Lower lobe of right lung (tissue), 2 donors: ENCODE data around the gene BACE1-AS. TPM values are rescaled to one million over a fixed set of nuclear protein-coding genes. Genes with fewer than 3 reads are reported as not detected.
"Not testable (repeated sequence)": the region's sequence is repeated elsewhere in the genome, so short reads cannot be mapped to it uniquely, and the experiment has no call there.

Experiments
- ATAC-seq, 2 donors: fragments of 200-7000 bp; cut with Tn5 transposase; one replicate each; pipeline ENCODE4 v1.9.1; 2020 to 2022; ENCODE audit warnings: mild to moderate bottlenecking in 2 of 2, moderate library complexity in 2 of 2
- DNase-seq: peaks from one replicate; pipeline ENCODE4 v3.0.0-alpha.2; 2020
- H3K27ac ChIP-seq: fragments of 200-600 bp; one replicate; pipeline ENCODE4 v1.8.0; 2022
- H3K27me3 ChIP-seq: fragments of 200-600 bp; one replicate; pipeline ENCODE4 v1.8.0; 2022; ENCODE audit warnings: low read depth
- H3K36me3 ChIP-seq: fragments of 200-600 bp; one replicate; pipeline ENCODE4 v1.8.0; 2022; ENCODE audit warnings: mild to moderate bottlenecking
- H3K4me1 ChIP-seq: fragments of 200-600 bp; one replicate; pipeline ENCODE4 v1.8.0; 2022
- H3K4me3 ChIP-seq: fragments of 200-600 bp; one replicate; pipeline ENCODE4 v1.8.0; 2022; ENCODE audit warnings: mild to moderate bottlenecking
- H3K9me3 ChIP-seq: fragments of 200-600 bp; one replicate; pipeline ENCODE4 v1.8.0; 2022
- CTCF ChIP-seq: fragments of 200-600 bp; IDR thresholded peaks from one replicate; pipeline ENCODE4 v1.8.0; 2022; ENCODE audit warnings: antibody characterized with exemption, mild to moderate bottlenecking
- intact Hi-C: fragments of 100-400 bp; cut with DNase I; formaldehyde crosslinking; loops from one replicate; pipeline ENCODE4 v1.11.0; 2022
- total RNA-seq: library from RNA; stranded (reverse); fragmentation: NEBNext Ultra II Directional; extraction: Animal tissue kit (Norgen Biotek cat#: 25700); gene quantifications from one replicate; pipeline ENCODE4 v1.2.1, GENCODE V29; 2021
- donor health status: DM: no; HTN: yes; CAD: no; lungs with severe emphysema.

Gene BACE1-AS
- total RNA-seq, 1 donor from 2014 or later, result 8.6 TPM

DNA sequence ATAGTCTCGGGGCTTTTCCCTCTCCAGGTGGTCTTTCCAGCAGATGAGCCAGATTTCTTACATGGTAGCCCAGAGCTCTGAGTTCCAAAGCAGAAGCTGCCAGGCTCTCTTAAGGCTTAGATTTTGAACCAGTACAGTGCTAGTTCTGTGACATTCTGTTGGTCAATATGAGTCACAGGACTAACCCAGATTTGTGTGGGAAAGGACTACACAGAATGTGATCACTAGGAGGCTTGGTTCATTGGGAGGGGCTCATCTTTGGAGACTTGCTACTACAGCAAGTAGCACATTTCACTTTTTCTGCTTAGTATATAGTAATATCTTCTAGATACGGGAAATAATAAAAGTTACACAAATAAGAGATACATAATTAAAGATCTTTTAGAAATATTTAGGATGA, 34.6 kb upstream of the BACE1-AS start:
- H3K27me3 ChIP-seq, result no peaks in the 10 kb centered on the region
- intact Hi-C loops, result no loop called here
- no peak for ATAC-seq
- H3K4me3 ChIP-seq, result no peak overlapping the region
- H3K27ac ChIP-seq, result no peak overlapping the region
- DNase-seq, result no peak
- no peaks in the 10 kb centered on the region for H3K4me1 ChIP-seq
- H3K36me3 ChIP-seq, result peaks cover 37% of the 10 kb centered on the region
- no peaks in the 10 kb centered on the region for H3K9me3 ChIP-seq
- no peak for TF ChIP-seq CTCF

GRCh38 chr11:117258576-117258975, 32.6 kb upstream of the BACE1-AS start:
- Histone ChIP-seq H3K9me3 (no peaks in the 10 kb centered on the region), H3K4me3 (no peak overlapping the region), H3K4me1 (no peaks in the 10 kb centered on the region), H3K27ac (no peak overlapping the region), H3K27me3 (no peaks in the 10 kb centered on the region), H3K36me3 (peaks cover 32% of the 10 kb centered on the region)
- no peak for TF ChIP-seq CTCF
- ATAC-seq, result no peak
- no peak for DNase-seq
- intact Hi-C loops, result no loop called here

DNA sequence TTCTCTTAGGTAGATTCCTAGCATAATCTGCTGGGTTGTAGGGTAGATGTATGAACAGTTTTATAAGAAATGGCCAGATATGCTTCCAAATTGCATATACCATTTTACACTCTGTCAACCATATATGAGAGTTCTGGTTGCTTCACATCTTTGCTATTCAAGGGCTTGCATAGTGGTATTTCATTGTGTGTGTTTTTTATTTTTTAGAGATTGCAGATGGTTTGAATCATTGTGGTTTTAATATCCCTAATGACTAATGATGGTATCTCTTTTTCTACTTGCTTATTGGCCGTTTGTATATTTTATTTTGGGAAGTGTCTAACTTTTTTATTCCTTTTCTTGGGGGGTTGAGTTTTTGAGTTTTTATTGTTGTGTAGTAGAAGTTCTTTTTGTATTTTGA, 31.7 kb upstream of the BACE1-AS start:
- Histone ChIP-seq H3K4me1 (no peaks in the 10 kb centered on the region), H3K27ac (no peak overlapping the region), H3K36me3 (peaks cover 24% of the 10 kb centered on the region), H3K27me3 (no peaks in the 10 kb centered on the region), H3K4me3 (no peak overlapping the region), H3K9me3 (no peaks in the 10 kb centered on the region)
- no peak for TF ChIP-seq CTCF
- DNase-seq, result no peak
- intact Hi-C loops, result no loop called here
- ATAC-seq, result no peak

DNA sequence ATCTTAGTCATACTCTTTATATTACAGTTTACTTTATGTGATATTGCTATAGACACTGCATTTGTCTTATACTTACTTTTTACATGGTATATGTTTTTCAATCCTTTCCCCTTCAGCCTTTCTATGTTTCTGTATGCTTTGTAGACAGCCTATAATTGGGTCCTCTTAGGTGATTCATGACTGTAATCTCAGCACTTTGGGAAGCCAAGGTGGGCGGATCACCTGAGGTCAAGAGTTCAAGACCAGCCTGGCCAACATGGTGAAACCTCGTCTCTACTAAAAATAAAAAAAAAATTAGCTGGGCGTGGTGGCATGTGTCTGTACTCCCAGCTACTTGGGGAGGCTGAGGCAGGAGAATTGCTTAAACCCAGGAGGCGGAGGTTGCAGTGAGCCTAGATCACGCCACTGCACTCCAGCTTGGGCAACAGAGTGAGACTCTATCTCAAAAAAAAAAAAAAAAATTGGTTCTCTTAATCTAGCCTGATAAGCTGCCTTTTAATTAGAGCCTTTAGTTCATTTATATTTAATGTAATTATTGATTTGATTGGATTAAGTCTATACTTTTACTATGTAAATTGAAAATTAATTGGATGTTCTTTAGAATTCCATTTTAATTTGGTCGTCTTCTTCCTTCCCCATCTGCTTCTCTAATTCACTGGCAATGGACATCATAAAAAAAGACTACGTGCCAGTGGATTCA, 26.4 kb upstream of the BACE1-AS start:
- H3K27ac ChIP-seq, H3K27me3 ChIP-seq, H3K9me3 ChIP-seq, H3K4me1 ChIP-seq, intact Hi-C loops, ATAC-seq, H3K4me3 ChIP-seq, DNase-seq: not testable (repeated sequence)
- peaks cover 13% of the 10 kb centered on the region for H3K36me3 ChIP-seq

DNA sequence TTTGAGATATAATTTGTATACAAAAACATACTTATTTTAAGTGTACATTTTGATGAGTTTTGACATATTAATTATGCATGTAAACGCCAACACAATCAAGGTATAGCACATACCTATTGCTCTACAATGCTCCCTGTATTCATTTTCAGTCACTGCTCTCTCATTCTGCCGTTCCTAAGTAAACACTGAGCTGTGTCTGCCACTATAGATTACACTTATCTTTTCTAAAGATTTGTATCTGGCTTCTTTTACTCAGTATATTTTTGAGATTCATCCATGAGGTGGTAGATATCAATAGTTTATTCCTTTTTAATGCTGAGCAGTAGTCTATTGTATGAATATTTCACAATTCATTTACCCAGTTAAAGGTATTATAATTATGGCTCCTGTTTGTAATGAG, 25.4 kb upstream of the BACE1-AS start:
- no peak for TF ChIP-seq CTCF
- Histone ChIP-seq H3K27ac (no peak overlapping the region), H3K36me3 (peaks cover 12% of the 10 kb centered on the region), H3K9me3 (no peaks in the 10 kb centered on the region), H3K27me3 (no peaks in the 10 kb centered on the region), H3K4me1 (no peaks in the 10 kb centered on the region), H3K4me3 (no peak overlapping the region)
- intact Hi-C loops, result no loop called here
- DNase-seq, result no peak
- no peak for ATAC-seq

- no peaks in the 10 kb centered on the region for H3K27me3 ChIP-seq
- H3K27ac ChIP-seq, result no peak overlapping the region
- no peaks in the 10 kb centered on the region for H3K36me3 ChIP-seq
- no peak for TF ChIP-seq CTCF
- intact Hi-C loops, result no loop called here
- H3K9me3 ChIP-seq, result no peaks in the 10 kb centered on the region
- H3K4me3 ChIP-seq, result no peak overlapping the region
- DNase-seq (no peak), ATAC-seq (no peak)
- no peaks in the 10 kb centered on the region for H3K4me1 ChIP-seq
Measured at GRCh38 chr11:117269856-117270255, 21.3 kb upstream of the BACE1-AS start.
